Measurements from ENCODE around the gene FOXN3. TPM values are rescaled to one million over a fixed set of nuclear protein-coding genes. Genes with fewer than 3 reads are reported as not detected.
A peak's percentile ranks its signal among the peaks of the same experiment; 100 is the strongest.

FOXN3 gene
- total and polyA plus RNA-seq, 9 donors: 56.9 to 172 (median 99.2) TPM

- TF ChIP-seq EP300 (IDR thresholded peaks at IDR 0.05) (no peak), CTCF (IDR thresholded peaks at IDR 0.05) (no peak), POLR2A (IDR thresholded peaks at IDR 0.05) (no peak)
- H3K27ac ChIP-seq: peak overlapping the region; percentile 33 to 82
- intact Hi-C loops (cut with DNase I): loop anchor here in 2 of 4 donors (5.0 to 10.0 kb wide), 4 partner anchors 65 to 393 kb away; no protein-coding TSS in a partner anchor
- no peaks in the 10 kb centered on the region for H3K36me3 ChIP-seq
- H3K4me1 ChIP-seq (ENCODE audit: insufficient read depth): peaks cover 26% of the 10 kb centered on the region
- peak in 1 of 5 donors; percentile 45 for DNase-seq
- no peak overlapping the region for H3K4me3 ChIP-seq
- H3K27me3 ChIP-seq: no peaks in the 10 kb centered on the region
- 39 to 51% (median 47%) methylated on average over 11 of the region's 11 CpGs for WGBS, 3 donors
- H3K9me3 ChIP-seq: no peaks in the 10 kb centered on the region
Measured at GRCh38 chr14:89427426-89428172, 10.6 kb upstream of the FOXN3 start.

GRCh38 chr14:89425931-89426330, 8.9 kb upstream of the FOXN3 start:
- no peaks in the 10 kb centered on the region for H3K27me3 ChIP-seq
- H3K36me3 ChIP-seq: no peaks in the 10 kb centered on the region
- DNase-seq: no peak
- WGBS, 3 donors: 43 to 59% (median 44%) methylated on average over 6 of the region's 6 CpGs
- peaks cover 24% of the 10 kb centered on the region for H3K4me1 ChIP-seq (ENCODE audit: insufficient read depth)
- H3K27ac ChIP-seq: no peak overlapping the region
- no peak for TF ChIP-seq POLR2A (IDR thresholded peaks at IDR 0.05)
- no peak for TF ChIP-seq CTCF (IDR thresholded peaks at IDR 0.05)
- no peak for TF ChIP-seq EP300 (IDR thresholded peaks at IDR 0.05)
- no peaks in the 10 kb centered on the region for H3K9me3 ChIP-seq
- no peak overlapping the region for H3K4me3 ChIP-seq
- intact Hi-C loops (cut with DNase I): loop anchor here in 2 of 4 donors (5.0 to 10.0 kb wide), 4 partner anchors 66 to 391 kb away; no protein-coding TSS in a partner anchor

- H3K4me1 ChIP-seq (ENCODE audit: insufficient read depth): peaks cover 18% of the 10 kb centered on the region
- intact Hi-C loops (cut with DNase I): loop anchor here in 2 of 4 donors (10.0 kb wide), 3 partner anchors 71 to 389 kb away; no protein-coding TSS in a partner anchor
- 81 to 84% (median 83%) methylated on average over 6 of the region's 6 CpGs for WGBS, 3 donors
- TF ChIP-seq EP300 (IDR thresholded peaks at IDR 0.05): no peak
- TF ChIP-seq CTCF (IDR thresholded peaks at IDR 0.05): no peak
- no peak for TF ChIP-seq POLR2A (IDR thresholded peaks at IDR 0.05)
- H3K4me3 ChIP-seq: no peak overlapping the region
- no peaks in the 10 kb centered on the region for H3K27me3 ChIP-seq
- no peak for DNase-seq
- no peak overlapping the region for H3K27ac ChIP-seq
- H3K9me3 ChIP-seq: no peaks in the 10 kb centered on the region
- H3K36me3 ChIP-seq: no peaks in the 10 kb centered on the region
Measured at GRCh38 chr14:89424241-89424640, 7.2 kb upstream of the FOXN3 start.

GRCh38 chr14:89422952-89423345, 5.9 kb upstream of the FOXN3 start:
- H3K4me3 ChIP-seq: no peak overlapping the region
- H3K27me3 ChIP-seq: no peaks in the 10 kb centered on the region
- no peak overlapping the region for H3K27ac ChIP-seq
- H3K9me3 ChIP-seq: no peaks in the 10 kb centered on the region
- H3K36me3 ChIP-seq: no peaks in the 10 kb centered on the region
- WGBS, 3 donors: 73 to 82% (median 74%) methylated on average over 5 of the region's 5 CpGs
- TF ChIP-seq CTCF (IDR thresholded peaks at IDR 0.05) (no peak), POLR2A (IDR thresholded peaks at IDR 0.05) (no peak), EP300 (IDR thresholded peaks at IDR 0.05) (no peak)
- peaks cover 12% of the 10 kb centered on the region for H3K4me1 ChIP-seq (ENCODE audit: insufficient read depth)
- DNase-seq: no peak
- intact Hi-C loops (cut with DNase I): loop anchor here in 2 of 4 donors (10.0 kb wide), 3 partner anchors 72 to 388 kb away; no protein-coding TSS in a partner anchor

All from ovary (tissue), 9 donors.